BE2C (cell line): ENCODE data around the gene CYTH4.

Experiments used
- DNase-seq: peaks from one replicate; pipeline ENCODE4 v3.0.0-alpha.2; 2020
- H3K27me3 ChIP-seq: fragments of 250-450 bp; sonication (Bioruptor Pico); 2 replicates; pipeline ENCODE4 v1.5.1; 2020; ENCODE audit warnings: mild to moderate bottlenecking
- H3K36me3 ChIP-seq: fragments of 250-450 bp; sonication (Bioruptor Pico); 2 replicates; pipeline ENCODE4 v1.5.1; 2020; ENCODE audit warnings: mild to moderate bottlenecking
- H3K4me1 ChIP-seq: fragments of 250-450 bp; sonication (Bioruptor Pico); 2 replicates; pipeline ENCODE4 v1.5.1; 2020
- H3K4me3 ChIP-seq: 2 replicates; pipeline ENCODE4 v1.5.1; 2011; ENCODE audit warnings: low read depth, low read length
- H3K9me3 ChIP-seq: fragments of 250-450 bp; sonication (Bioruptor Pico); 2 replicates; pipeline ENCODE4 v1.5.1; 2020
- CTCF ChIP-seq: IDR thresholded peaks from 2 replicates; pipeline ENCODE4 v1.5.1; 2012; ENCODE audit warnings: mild to moderate bottlenecking, low read depth, low read length

CYTH4 gene

DNA sequence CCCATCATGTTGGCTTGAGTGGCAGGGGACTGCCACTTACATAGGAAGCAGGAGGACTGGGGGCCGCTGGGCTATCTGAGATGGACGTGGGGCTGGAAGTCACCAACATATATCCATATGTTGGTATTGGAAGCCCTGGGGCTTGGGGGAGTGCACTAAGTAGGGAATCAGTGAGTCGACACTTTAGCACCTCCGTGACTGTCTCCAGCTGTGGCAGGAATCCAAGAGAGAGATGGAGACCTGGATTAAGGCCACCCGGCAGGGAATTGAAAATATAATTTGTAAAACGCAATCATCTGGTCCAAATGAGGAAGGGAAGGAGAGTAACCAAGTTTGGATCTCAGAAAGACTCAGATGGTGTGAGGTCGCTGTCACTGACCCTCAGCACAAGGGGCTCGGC, 76.6 kb downstream of the CYTH4 start:
- no peaks in the 10 kb centered on the region for H3K4me1 ChIP-seq
- no peak overlapping the region for H3K4me3 ChIP-seq
- no peaks in the 10 kb centered on the region for H3K36me3 ChIP-seq
- DNase-seq = no peak
- no peaks in the 10 kb centered on the region for H3K27me3 ChIP-seq
- no peaks in the 10 kb centered on the region for H3K9me3 ChIP-seq
- no peak for TF ChIP-seq CTCF

DNA sequence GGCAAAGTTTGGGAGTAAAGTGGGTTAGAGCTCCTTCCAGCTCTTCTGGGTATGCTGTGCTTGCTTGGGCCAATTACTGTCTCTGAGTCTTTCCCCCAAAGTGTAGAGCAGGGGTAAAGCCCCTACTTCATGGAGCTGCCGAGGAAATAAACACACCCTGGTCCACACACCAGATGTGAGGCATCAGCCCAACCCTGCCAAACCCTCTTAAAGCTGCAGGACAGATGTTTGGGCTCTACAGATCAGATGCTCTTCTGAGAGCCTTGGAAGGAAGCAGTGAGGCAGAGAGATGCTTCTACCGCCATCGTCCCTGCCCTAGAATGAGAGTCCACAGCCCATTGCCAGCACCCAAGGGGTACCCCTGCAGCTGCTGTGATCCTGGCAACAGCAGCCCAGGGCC, 80.3 kb downstream of the CYTH4 start:
- H3K9me3 ChIP-seq = no peaks in the 10 kb centered on the region
- H3K36me3 ChIP-seq = no peaks in the 10 kb centered on the region
- DNase-seq = no peak
- no peaks in the 10 kb centered on the region for H3K4me1 ChIP-seq
- TF ChIP-seq CTCF = no peak
- H3K4me3 ChIP-seq = no peak overlapping the region
- H3K27me3 ChIP-seq = no peaks in the 10 kb centered on the region

DNA sequence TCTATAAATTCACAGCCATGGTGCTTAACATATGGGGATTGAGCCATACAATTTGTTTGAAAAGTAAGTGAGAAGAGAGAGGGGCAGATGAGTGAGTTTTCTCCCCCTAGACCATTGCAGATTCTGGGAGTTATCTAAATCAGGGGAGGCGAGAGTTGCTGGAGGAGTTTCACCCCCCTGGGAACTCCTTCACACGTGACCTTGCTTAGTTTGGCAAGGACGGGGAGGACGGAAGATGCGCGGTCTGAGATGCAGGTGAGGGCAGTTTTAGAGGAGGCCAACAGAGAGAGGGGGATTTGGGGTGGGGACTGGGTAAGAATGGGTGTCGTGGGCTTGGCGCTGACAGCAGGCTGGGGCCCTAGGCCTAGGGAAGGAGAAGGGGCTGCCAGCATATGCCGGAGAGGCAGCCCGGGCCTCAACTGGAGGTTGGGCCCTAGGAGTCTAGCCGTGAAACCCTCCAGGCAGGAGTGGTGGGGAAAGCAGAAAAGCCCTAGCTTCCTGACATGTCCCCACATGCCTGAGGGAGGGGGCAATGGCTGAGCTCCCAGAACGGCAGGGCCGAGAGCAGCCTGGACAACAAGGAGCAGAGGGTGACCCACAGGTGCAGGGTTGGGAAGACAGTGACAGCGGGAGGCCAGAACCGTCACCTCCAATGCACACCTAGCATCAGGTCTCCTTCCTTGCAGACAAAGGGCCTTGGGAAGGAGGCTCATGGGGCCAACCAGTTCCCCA, 81.1 kb downstream of the CYTH4 start:
- Histone ChIP-seq H3K27me3 (no peaks in the 10 kb centered on the region), H3K4me3 (no peak overlapping the region), H3K36me3 (no peaks in the 10 kb centered on the region), H3K9me3 (no peaks in the 10 kb centered on the region), H3K4me1 (no peaks in the 10 kb centered on the region)
- no peak for TF ChIP-seq CTCF
- DNase-seq = no peak
